ENCODE results near the gene LAMC2. TPM values are rescaled to one million over a fixed set of nuclear protein-coding genes. Genes with fewer than 3 reads are reported as not detected.

LAMC2 gene
- total RNA-seq: under 1 TPM in 3 of 5 donors, not detected in 2; 0.03 to 0.15 (median 0.09) TPM
- not detected for total RNA-seq (2013)
- total RNA-seq: 0 to 0.13 (median 0) reads per million in 29 experiments

- Mint-ChIP-seq H3K36me3 (no peaks in the 10 kb centered on the region), H3K9me3 (no peaks in the 10 kb centered on the region), H3K4me1 (peaks cover under 1 to 6% (median 3%) of the 10 kb centered on the region in 3 donors), H3K4me3 (peak within 1 kb of the TSS in 1 of 3 donors; percentile 44), H3K27ac (no peak within 1 kb of the TSS), H3K27me3 (peaks cover 23 to 32% of the 10 kb centered on the region in 2 donors)
- CTCF ChIA-PET: no interaction called here
- POLR2A ChIA-PET: no interaction called here
- peaks cover 0 to 5% of the 10 kb centered on the region in 2 experiments for H3K4me1 ChIP-seq (ENCODE audit: control insufficient read depth in 1 of 2, extremely low read depth in 1 of 2, insufficient read depth in 2 of 2, low read length in 2 of 2)
- H3K36me3 ChIP-seq (ENCODE audit: control insufficient read depth in 2 of 2, extremely low read depth in 1 of 2, insufficient read depth in 1 of 2, low read length in 1 of 2): no peaks in the 10 kb centered on the region
- H3K27ac ChIP-seq (ENCODE audit: low read length): no peak within 1 kb of the TSS
- H3K4me3 ChIP-seq (ENCODE audit: control insufficient read depth in 1 of 2, extremely low read depth in 1 of 2, low read length in 1 of 2): peak within 1 kb of the TSS in 1 of 2 donors; percentile 35
- peak; percentile 19 to 67 (median 48) for ATAC-seq (replicated peaks in 1 of 4)
- H3K9me3 ChIP-seq: no peaks in the 10 kb centered on the region
- peaks cover 8 to 12% of the 10 kb centered on the region in 2 experiments for H3K27me3 ChIP-seq (replicated peaks in 1 of 2; ENCODE audit: control insufficient read depth in 2 of 2, extremely low read depth in 1 of 2, insufficient read depth in 2 of 2, low read length in 1 of 2)
- 26% methylated on average over 29 of the region's 30 CpGs for WGBS (ENCODE audit: insufficient coverage)
- DNase-seq: peak in 4 of 35 experiments; percentile 3 to 15 (median 10)
Measured at GRCh38 chr1:183185941-183186490, at the start of gene LAMC2. Gene LAMC2, plus strand, starts transcription at chr1:183186264. Its CDS starts 89 bp downstream, at chr1:183186353.

DNA sequence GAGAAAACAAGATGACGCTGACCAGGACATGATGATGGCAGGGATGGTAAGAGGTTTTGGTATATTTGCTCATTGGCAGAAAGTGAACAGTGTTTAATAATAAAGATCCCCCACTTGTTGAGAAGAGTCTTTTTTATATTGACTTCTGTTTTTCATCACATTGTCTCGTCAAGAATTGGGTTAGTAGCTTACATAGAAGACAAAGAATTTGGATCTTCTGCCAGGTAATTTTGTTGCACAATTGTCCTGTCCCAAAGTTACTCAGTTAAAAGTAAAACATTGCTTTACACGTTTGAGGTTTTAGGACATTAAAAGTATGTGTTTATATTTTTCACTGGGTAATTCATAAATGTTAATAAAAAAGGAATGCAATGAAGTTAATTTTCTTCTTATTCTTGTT, 48.3 kb upstream of the LAMC2 start:
- Histone ChIP-seq H3K4me1 (ENCODE audit: control insufficient read depth in 1 of 2, extremely low read depth in 1 of 2, insufficient read depth in 2 of 2, low read length in 2 of 2) (no peaks in the 10 kb centered on the region), H3K36me3 (ENCODE audit: control insufficient read depth in 2 of 2, extremely low read depth in 1 of 2, insufficient read depth in 1 of 2, low read length in 1 of 2) (no peaks in the 10 kb centered on the region), H3K27ac (ENCODE audit: low read length) (no peak overlapping the region), H3K27me3 (replicated peaks in 1 of 2; ENCODE audit: control insufficient read depth in 2 of 2, extremely low read depth in 1 of 2, insufficient read depth in 2 of 2, low read length in 1 of 2) (no peaks in the 10 kb centered on the region), H3K4me3 (ENCODE audit: control insufficient read depth in 1 of 2, extremely low read depth in 1 of 2, low read length in 1 of 2) (no peak overlapping the region), H3K9me3 (no peaks in the 10 kb centered on the region)
- Mint-ChIP-seq H3K27me3 (peaks cover 4 to 8% of the 10 kb centered on the region in 2 donors), H3K27ac (no peak overlapping the region), H3K36me3 (no peaks in the 10 kb centered on the region), H3K4me3 (no peak overlapping the region), H3K4me1 (no peaks in the 10 kb centered on the region), H3K9me3 (no peaks in the 10 kb centered on the region)
- DNase-seq (no peak), ATAC-seq (replicated peaks in 1 of 4) (no peak)
- ChIA-PET CTCF (no interaction called here), POLR2A (no interaction called here)
- WGBS (ENCODE audit: insufficient coverage): no CpG with 5 or more reads among the region's 3 CpGs

GRCh38 chr1:183138301-183138700, 47.8 kb upstream of the LAMC2 start:
- CTCF ChIA-PET: no interaction called here
- WGBS (ENCODE audit: insufficient coverage): 61% methylated on average over 4 of the region's 4 CpGs
- H3K4me1 Mint-ChIP-seq: no peaks in the 10 kb centered on the region

GRCh38 chr1:183139281-183139942, 46.7 kb upstream of the LAMC2 start:
- POLR2A ChIA-PET: no interaction called here
- no peak overlapping the region for H3K27ac Mint-ChIP-seq

More at GRCh38 chr1:183138301-183138700, 47.8 kb upstream of the LAMC2 start:
- Mint-ChIP-seq H3K36me3 (no peaks in the 10 kb centered on the region), H3K27me3 (peaks cover 4 to 8% of the 10 kb centered on the region in 2 donors), H3K27ac (no peak overlapping the region), H3K9me3 (no peaks in the 10 kb centered on the region), H3K4me3 (no peak overlapping the region)
- Histone ChIP-seq H3K27ac (ENCODE audit: low read length) (no peak overlapping the region), H3K9me3 (no peaks in the 10 kb centered on the region), H3K4me3 (ENCODE audit: control insufficient read depth in 1 of 2, extremely low read depth in 1 of 2, low read length in 1 of 2) (no peak overlapping the region), H3K4me1 (ENCODE audit: control insufficient read depth in 1 of 2, extremely low read depth in 1 of 2, insufficient read depth in 2 of 2, low read length in 2 of 2) (no peaks in the 10 kb centered on the region), H3K36me3 (ENCODE audit: control insufficient read depth in 2 of 2, extremely low read depth in 1 of 2, insufficient read depth in 1 of 2, low read length in 1 of 2) (no peaks in the 10 kb centered on the region), H3K27me3 (replicated peaks in 1 of 2; ENCODE audit: control insufficient read depth in 2 of 2, extremely low read depth in 1 of 2, insufficient read depth in 2 of 2, low read length in 1 of 2) (no peaks in the 10 kb centered on the region)
- no peak for DNase-seq
- POLR2A ChIA-PET: no interaction called here
- ATAC-seq (replicated peaks in 1 of 4): no peak

GRCh38 chr1:183140633-183141032, 45.4 kb upstream of the LAMC2 start:
- H3K9me3 Mint-ChIP-seq: no peaks in the 10 kb centered on the region
- no peaks in the 10 kb centered on the region for H3K27me3 ChIP-seq (replicated peaks in 1 of 2; ENCODE audit: control insufficient read depth in 2 of 2, extremely low read depth in 1 of 2, insufficient read depth in 2 of 2, low read length in 1 of 2)
- H3K4me3 Mint-ChIP-seq: no peak overlapping the region
- H3K27me3 Mint-ChIP-seq: peaks cover 0 to 12% of the 10 kb centered on the region in 2 donors
- no peaks in the 10 kb centered on the region for H3K36me3 ChIP-seq (ENCODE audit: control insufficient read depth in 2 of 2, extremely low read depth in 1 of 2, insufficient read depth in 1 of 2, low read length in 1 of 2)
- no peaks in the 10 kb centered on the region for H3K4me1 Mint-ChIP-seq
- DNase-seq (no peak), ATAC-seq (replicated peaks in 1 of 4) (no peak)
- no peaks in the 10 kb centered on the region for H3K36me3 Mint-ChIP-seq
- H3K4me1 ChIP-seq (ENCODE audit: control insufficient read depth in 1 of 2, extremely low read depth in 1 of 2, insufficient read depth in 2 of 2, low read length in 2 of 2): no peaks in the 10 kb centered on the region
- no peak overlapping the region for H3K27ac Mint-ChIP-seq
- H3K4me3 ChIP-seq (ENCODE audit: control insufficient read depth in 1 of 2, extremely low read depth in 1 of 2, low read length in 1 of 2): no peak overlapping the region
- POLR2A ChIA-PET: no interaction called here
- CTCF ChIA-PET: no interaction called here
- H3K9me3 ChIP-seq: no peaks in the 10 kb centered on the region
- no peak overlapping the region for H3K27ac ChIP-seq (ENCODE audit: low read length)

More at GRCh38 chr1:183139281-183139942, 46.7 kb upstream of the LAMC2 start:
- Mint-ChIP-seq H3K4me1 (no peaks in the 10 kb centered on the region), H3K9me3 (no peaks in the 10 kb centered on the region), H3K4me3 (no peak overlapping the region), H3K36me3 (no peaks in the 10 kb centered on the region), H3K27me3 (peaks cover 4 to 10% of the 10 kb centered on the region in 2 donors)
- H3K9me3 ChIP-seq: no peaks in the 10 kb centered on the region
- no peaks in the 10 kb centered on the region for H3K4me1 ChIP-seq (ENCODE audit: control insufficient read depth in 1 of 2, extremely low read depth in 1 of 2, insufficient read depth in 2 of 2, low read length in 2 of 2)
- H3K4me3 ChIP-seq (ENCODE audit: control insufficient read depth in 1 of 2, extremely low read depth in 1 of 2, low read length in 1 of 2): no peak overlapping the region
- ATAC-seq (replicated peaks in 1 of 4): no peak
- WGBS (ENCODE audit: insufficient coverage): no CpG with 5 or more reads among the region's 4 CpGs
- H3K27ac ChIP-seq (ENCODE audit: low read length): no peak overlapping the region
- DNase-seq: no peak
- CTCF ChIA-PET: no interaction called here
- H3K27me3 ChIP-seq (replicated peaks in 1 of 2; ENCODE audit: control insufficient read depth in 2 of 2, extremely low read depth in 1 of 2, insufficient read depth in 2 of 2, low read length in 1 of 2): no peaks in the 10 kb centered on the region
- H3K36me3 ChIP-seq (ENCODE audit: control insufficient read depth in 2 of 2, extremely low read depth in 1 of 2, insufficient read depth in 1 of 2, low read length in 1 of 2): no peaks in the 10 kb centered on the region

DNA sequence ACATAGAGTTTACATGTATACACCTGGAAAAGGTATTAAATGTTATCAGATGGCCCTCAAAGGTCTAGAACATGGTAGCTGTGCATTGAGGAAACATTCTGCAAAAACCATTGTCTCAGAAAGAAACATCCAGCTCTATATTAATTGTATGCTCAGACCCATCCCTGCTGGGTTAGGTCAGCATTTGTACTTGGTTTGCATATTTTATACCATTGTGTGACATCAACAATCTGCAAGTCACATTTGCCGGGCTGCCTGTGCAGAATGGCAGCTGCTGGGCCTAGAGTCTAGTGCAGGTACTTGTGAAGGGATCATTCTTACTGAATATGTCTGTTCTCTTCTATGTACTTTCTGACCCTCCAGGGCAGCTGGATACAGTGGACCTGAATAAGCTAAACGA, 43.9 kb upstream of the LAMC2 start:
- no peak overlapping the region for H3K27ac Mint-ChIP-seq
- H3K9me3 Mint-ChIP-seq: no peaks in the 10 kb centered on the region
- ChIA-PET POLR2A (no interaction called here), CTCF (no interaction called here)
- no peaks in the 10 kb centered on the region for H3K27me3 ChIP-seq (replicated peaks in 1 of 2; ENCODE audit: control insufficient read depth in 2 of 2, extremely low read depth in 1 of 2, insufficient read depth in 2 of 2, low read length in 1 of 2)
- H3K27ac ChIP-seq (ENCODE audit: low read length): no peak overlapping the region
- H3K4me1 Mint-ChIP-seq: no peaks in the 10 kb centered on the region
- DNase-seq: no peak
- no peak overlapping the region for H3K4me3 ChIP-seq (ENCODE audit: control insufficient read depth in 1 of 2, extremely low read depth in 1 of 2, low read length in 1 of 2)
- H3K9me3 ChIP-seq: no peaks in the 10 kb centered on the region
- H3K4me3 Mint-ChIP-seq: no peak overlapping the region
- H3K4me1 ChIP-seq (ENCODE audit: control insufficient read depth in 1 of 2, extremely low read depth in 1 of 2, insufficient read depth in 2 of 2, low read length in 2 of 2): no peaks in the 10 kb centered on the region
- peaks cover 0 to 10% of the 10 kb centered on the region in 2 donors for H3K27me3 Mint-ChIP-seq
- no peaks in the 10 kb centered on the region for H3K36me3 Mint-ChIP-seq
- WGBS (ENCODE audit: insufficient coverage): 38% methylated on average over 1 of the region's 2 CpGs
- no peak for ATAC-seq (replicated peaks in 1 of 4)
- H3K36me3 ChIP-seq (ENCODE audit: control insufficient read depth in 2 of 2, extremely low read depth in 1 of 2, insufficient read depth in 1 of 2, low read length in 1 of 2): no peaks in the 10 kb centered on the region

All from T-cell (primary cell).